Caco-2 (cell line): ENCODE measurements around the gene ABCB1. TPM values are rescaled to one million over a fixed set of nuclear protein-coding genes. Genes with fewer than 3 reads are reported as not detected.

ENCODE experiments used
- BruUV-seq: library from RNA; stranded (reverse); fragments of 400-500 nt; replicated peaks from 2 replicates; lab custom pipeline; 2021; lab: Mats Ljungman, UMichigan
- CTCF ChIA-PET: fragments of 300-600 bp; sonication (Branson Sonifier 250); formaldehyde crosslinking; loops from one replicate; lab custom pipeline; 2022; ENCODE audit warnings: antibody characterized with exemption; lab: Charles Lee
- POLR2A ChIA-PET: fragments of 300-600 bp; sonication (Branson Sonifier 250); formaldehyde crosslinking; loops from one replicate; lab custom pipeline; 2022; ENCODE audit warnings: antibody characterized with exemption; lab: Charles Lee
- DNase-seq, 2 experiments: peaks; one replicate each; pipeline versions ENCODE4 v3.0.0 to v3.0.0-alpha.2; 2020 to 2022
- H3K27me3 ChIP-seq: replicated peaks from 2 replicates; pipeline ENCODE4 v1.6.0; 2011; ENCODE audit warnings: low read length; ENCODE audit not compliant: control insufficient read depth, insufficient read depth
- H3K36me3 ChIP-seq: 2 replicates; pipeline ENCODE4 v1.5.1; 2011; ENCODE audit warnings: low read length; ENCODE audit not compliant: control insufficient read depth, insufficient read depth
- H3K4me1 ChIP-seq: fragments of 250-450 bp; sonication (Bioruptor Pico); 2 replicates; pipeline ENCODE4 v1.5.1; 2020; ENCODE audit warnings: mild to moderate bottlenecking
- H3K4me3 ChIP-seq: 2 replicates; pipeline ENCODE4 v1.5.1; 2011; ENCODE audit warnings: low read depth, mild to moderate bottlenecking, control low read depth, low read length
- H3K9me3 ChIP-seq: fragments of 250-450 bp; sonication (Bioruptor Pico); 2 replicates; pipeline ENCODE4 v1.5.1; 2020; ENCODE audit warnings: mild to moderate bottlenecking, moderate library complexity
- H3K27ac Mint-ChIP-seq: one replicate; pipeline ENCODE4 v1.8.0; 2022; ENCODE audit warnings: mixed read lengths; ENCODE audit not compliant: unreplicated experiment
- H3K27me3 Mint-ChIP-seq: one replicate; pipeline ENCODE4 v1.8.0; 2022; ENCODE audit warnings: mixed read lengths; ENCODE audit not compliant: insufficient read depth, unreplicated experiment
- H3K36me3 Mint-ChIP-seq: one replicate; pipeline ENCODE4 v1.8.0; 2022; ENCODE audit warnings: mild to moderate bottlenecking, mixed read lengths; ENCODE audit not compliant: insufficient read depth, unreplicated experiment
- H3K4me1 Mint-ChIP-seq: one replicate; pipeline ENCODE4 v1.8.0; 2022; ENCODE audit warnings: low read depth, mixed read lengths; ENCODE audit not compliant: unreplicated experiment
- H3K4me3 Mint-ChIP-seq: one replicate; pipeline ENCODE4 v1.8.0; 2022; ENCODE audit warnings: mild to moderate bottlenecking, moderate library complexity, mixed read lengths; ENCODE audit not compliant: unreplicated experiment
- H3K9me3 Mint-ChIP-seq: one replicate; pipeline ENCODE4 v1.8.0; 2022; ENCODE audit warnings: mixed read lengths; ENCODE audit not compliant: unreplicated experiment
- intact Hi-C: fragments of 100-400 bp; cut with micrococcal nuclease; formaldehyde crosslinking; loops from one replicate; pipeline ENCODE4 v1.10.0; 2022; ENCODE audit not compliant: unreplicated experiment
- total RNA-seq: library from RNA; stranded (reverse); gene quantifications from 2 replicates; pipeline ENCODE4 v1.2.3, GENCODE V29; 2022
- TF ChIP-seq, protein P1 (sequence below), 2 experiments: fragments of 200-600 bp in 1 of 2; IDR thresholded peaks; 1 replicate in 1 of 2; 2 replicates in 1 of 2; pipeline versions ENCODE4 v1.5.1 to v1.8.0; 2011 to 2022; ENCODE audit warnings: antibody characterized with exemption in 1 of 2, control low read depth in 1 of 2, inconsistent platforms in 1 of 2, low read depth in 1 of 2, low read length in 1 of 2, mild to moderate bottlenecking in 1 of 2, moderate library complexity in 1 of 2; ENCODE audit not compliant: insufficient read depth in 1 of 2, severe bottlenecking in 1 of 2, unreplicated experiment in 1 of 2

ABCB1 gene
- total RNA-seq, 1 experiment from 2014 or later, result 34.6 TPM

DNA sequence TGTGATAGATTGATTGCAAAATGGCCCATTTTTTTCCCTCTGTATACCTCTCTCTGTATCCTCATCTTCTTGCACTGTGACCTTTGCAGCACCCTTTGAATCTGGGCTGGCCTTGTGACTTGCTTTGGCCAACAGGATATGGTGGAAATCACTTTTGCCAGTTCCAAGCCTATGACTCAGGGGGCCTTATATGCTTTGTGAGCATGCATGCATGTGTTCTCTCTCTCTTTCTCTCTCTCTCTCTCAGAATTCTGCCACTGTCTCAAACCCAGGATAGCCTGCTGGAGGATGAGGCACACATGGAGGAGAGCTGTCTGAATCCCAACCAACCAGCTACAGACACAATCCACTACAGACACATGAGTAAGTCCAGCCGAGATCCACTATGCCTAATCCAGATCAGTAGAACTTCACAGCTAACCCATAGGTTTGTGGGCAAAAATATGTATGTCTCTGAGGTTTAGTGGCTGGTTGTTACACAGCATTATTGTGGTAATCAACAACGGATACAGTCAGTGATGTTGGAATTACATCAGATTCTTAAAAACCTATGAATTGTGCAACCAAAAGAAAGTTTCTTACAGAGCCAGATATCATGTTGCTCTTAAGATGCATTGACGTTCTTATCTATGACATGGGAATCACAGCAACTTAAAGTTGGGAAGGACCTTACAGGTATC lies 83.4 kb downstream of the ABCB1 start:
- H3K4me3 ChIP-seq, result no peak overlapping the region
- Mint-ChIP-seq H3K4me1 (no peaks in the 10 kb centered on the region), H3K27me3 (no peaks in the 10 kb centered on the region), H3K27ac (no peak overlapping the region), H3K9me3 (no peaks in the 10 kb centered on the region), H3K36me3 (peaks cover 7% of the 10 kb centered on the region), H3K4me3 (no peak overlapping the region)
- H3K4me1 ChIP-seq, result no peaks in the 10 kb centered on the region
- no peaks in the 10 kb centered on the region for H3K9me3 ChIP-seq
- no TSS peak for BruUV-seq
- TF ChIP-seq, protein P1, sequence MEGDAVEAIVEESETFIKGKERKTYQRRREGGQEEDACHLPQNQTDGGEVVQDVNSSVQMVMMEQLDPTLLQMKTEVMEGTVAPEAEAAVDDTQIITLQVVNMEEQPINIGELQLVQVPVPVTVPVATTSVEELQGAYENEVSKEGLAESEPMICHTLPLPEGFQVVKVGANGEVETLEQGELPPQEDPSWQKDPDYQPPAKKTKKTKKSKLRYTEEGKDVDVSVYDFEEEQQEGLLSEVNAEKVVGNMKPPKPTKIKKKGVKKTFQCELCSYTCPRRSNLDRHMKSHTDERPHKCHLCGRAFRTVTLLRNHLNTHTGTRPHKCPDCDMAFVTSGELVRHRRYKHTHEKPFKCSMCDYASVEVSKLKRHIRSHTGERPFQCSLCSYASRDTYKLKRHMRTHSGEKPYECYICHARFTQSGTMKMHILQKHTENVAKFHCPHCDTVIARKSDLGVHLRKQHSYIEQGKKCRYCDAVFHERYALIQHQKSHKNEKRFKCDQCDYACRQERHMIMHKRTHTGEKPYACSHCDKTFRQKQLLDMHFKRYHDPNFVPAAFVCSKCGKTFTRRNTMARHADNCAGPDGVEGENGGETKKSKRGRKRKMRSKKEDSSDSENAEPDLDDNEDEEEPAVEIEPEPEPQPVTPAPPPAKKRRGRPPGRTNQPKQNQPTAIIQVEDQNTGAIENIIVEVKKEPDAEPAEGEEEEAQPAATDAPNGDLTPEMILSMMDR (IDR thresholded peaks at IDR 0.05; ENCODE audit: insufficient read depth in 1 of 2, low read depth in 1 of 2, low read length in 1 of 2, severe bottlenecking in 1 of 2, unreplicated experiment in 1 of 2), result no peak
- no peaks in the 10 kb centered on the region for H3K36me3 ChIP-seq
- no peaks in the 10 kb centered on the region for H3K27me3 ChIP-seq
- ChIA-PET CTCF (no interaction called here), POLR2A (no interaction called here)
- intact Hi-C loops, result no loop called here
- DNase-seq, result no peak

DNA sequence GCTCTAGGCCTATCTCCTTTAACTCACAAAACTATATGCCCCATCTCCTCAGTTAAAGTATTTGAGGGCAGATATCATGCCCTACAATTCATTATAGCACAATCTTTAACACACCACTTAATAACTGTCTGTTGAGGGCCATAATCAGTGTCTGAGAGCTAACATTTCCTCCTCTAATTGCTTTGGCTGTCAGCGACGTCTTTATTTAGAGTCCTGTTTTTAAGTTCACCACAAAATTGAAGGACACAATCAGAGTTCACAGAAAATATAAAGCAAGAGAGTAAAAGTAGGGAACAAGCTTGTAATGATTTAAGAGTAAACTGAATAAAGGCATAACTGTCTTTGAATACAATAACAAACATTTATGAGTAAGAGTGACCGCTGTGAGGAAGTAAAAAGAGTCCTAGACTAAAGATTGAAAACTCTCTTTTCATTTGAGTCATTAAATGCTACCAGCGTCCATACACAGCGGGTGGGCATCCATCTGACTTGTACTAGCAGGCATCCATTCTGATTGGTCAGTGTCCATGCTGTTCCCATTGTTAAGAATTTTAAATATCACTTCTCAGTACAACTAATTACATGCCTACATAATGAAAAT lies 86.8 kb downstream of the ABCB1 start:
- Histone ChIP-seq H3K4me3 (no peak overlapping the region), H3K9me3 (no peaks in the 10 kb centered on the region), H3K4me1 (no peaks in the 10 kb centered on the region), H3K36me3 (no peaks in the 10 kb centered on the region), H3K27me3 (no peaks in the 10 kb centered on the region)
- intact Hi-C loops, result no loop called here
- no TSS peak for BruUV-seq
- no peaks in the 10 kb centered on the region for H3K4me1 Mint-ChIP-seq
- no peak overlapping the region for H3K27ac Mint-ChIP-seq
- POLR2A ChIA-PET, result no interaction called here
- no peak overlapping the region for H3K4me3 Mint-ChIP-seq
- CTCF ChIA-PET, result no interaction called here
- DNase-seq, result no peak
- H3K27me3 Mint-ChIP-seq, result no peaks in the 10 kb centered on the region
- no peaks in the 10 kb centered on the region for H3K9me3 Mint-ChIP-seq
- TF ChIP-seq, protein P1 (IDR thresholded peaks at IDR 0.05; ENCODE audit: insufficient read depth in 1 of 2, low read depth in 1 of 2, low read length in 1 of 2, severe bottlenecking in 1 of 2, unreplicated experiment in 1 of 2), result no peak
- H3K36me3 Mint-ChIP-seq, result no peaks in the 10 kb centered on the region

DNA sequence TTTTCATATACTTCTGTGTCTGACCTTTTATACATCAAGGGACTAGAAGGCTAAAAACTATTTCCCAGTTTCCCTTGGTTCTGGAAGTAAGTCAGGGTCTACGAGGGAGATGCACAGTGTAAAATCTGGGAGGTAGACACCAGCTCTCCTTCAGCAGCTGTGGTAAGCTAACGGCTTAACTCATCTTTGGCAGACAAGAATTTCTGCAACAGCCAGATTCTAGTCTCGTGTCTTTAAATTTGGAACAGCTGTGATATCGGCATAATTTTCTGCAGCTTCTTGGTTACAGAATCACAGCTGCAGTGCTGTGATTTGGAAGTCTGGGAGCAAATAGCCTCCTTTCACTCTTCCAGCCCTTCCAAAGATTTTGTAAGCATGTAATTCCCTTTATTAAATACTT lies 87.8 kb downstream of the ABCB1 start:
- H3K36me3 Mint-ChIP-seq, result no peaks in the 10 kb centered on the region
- Histone ChIP-seq H3K4me3 (no peak overlapping the region), H3K36me3 (no peaks in the 10 kb centered on the region), H3K27me3 (no peaks in the 10 kb centered on the region), H3K4me1 (no peaks in the 10 kb centered on the region), H3K9me3 (no peaks in the 10 kb centered on the region)
- BruUV-seq, result no TSS peak
- intact Hi-C loops, result no loop called here
- H3K4me3 Mint-ChIP-seq, result no peak overlapping the region
- ChIA-PET POLR2A (no interaction called here), CTCF (no interaction called here)
- H3K4me1 Mint-ChIP-seq, result no peaks in the 10 kb centered on the region
- TF ChIP-seq, protein P1 (IDR thresholded peaks at IDR 0.05; ENCODE audit: insufficient read depth in 1 of 2, low read depth in 1 of 2, low read length in 1 of 2, severe bottlenecking in 1 of 2, unreplicated experiment in 1 of 2), result no peak
- no peak for DNase-seq
- H3K9me3 Mint-ChIP-seq, result no peaks in the 10 kb centered on the region
- no peak overlapping the region for H3K27ac Mint-ChIP-seq
- no peaks in the 10 kb centered on the region for H3K27me3 Mint-ChIP-seq
